HG03039 (cell line): ENCODE data around the gene MARVELD1.
"Not testable (repeated sequence)": the region's sequence is repeated elsewhere in the genome, so short reads cannot be mapped to it uniquely, and the experiment has no call there.

Source experiments
- ATAC-seq: cut with Tn5 transposase; IDR thresholded peaks from one replicate; pipeline ENCODE4 v1.9.1; 2021; ENCODE audit warnings: mild to moderate bottlenecking, moderate library complexity; ENCODE audit not compliant: unreplicated experiment

Gene MARVELD1

DNA sequence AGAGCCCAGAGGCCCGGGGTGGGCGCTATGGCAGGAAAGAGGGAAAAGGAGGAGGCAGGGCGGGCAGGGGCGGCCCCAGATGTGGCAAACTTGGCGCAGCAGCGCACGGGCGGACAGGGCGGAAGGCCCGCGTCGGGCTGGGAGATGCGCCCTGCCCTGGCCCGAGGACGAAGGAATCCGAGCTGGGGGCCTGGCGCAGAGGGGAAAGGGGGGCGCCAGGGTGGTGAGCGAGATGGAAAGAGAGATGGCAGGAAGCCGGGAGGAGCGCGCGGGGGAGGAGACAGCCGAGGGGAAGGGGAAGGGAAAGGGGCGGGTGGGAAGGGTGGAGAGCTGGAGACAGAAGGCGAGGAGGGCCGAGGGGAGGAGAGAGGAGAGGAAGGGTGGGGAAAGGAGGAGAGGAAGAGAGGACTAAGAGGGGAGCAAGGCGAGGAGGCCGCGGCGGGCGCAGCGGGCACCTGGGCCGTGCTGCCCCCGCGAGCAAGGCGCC lies at the start of gene MARVELD1:
Gene MARVELD1, plus strand, starts transcription at position 392 of the 487 bp plus-strand sequence. CDS start 147 bp downstream, outside the sequence.
- ATAC-seq: no peak

- no peak for ATAC-seq
These were observed 49.2 kb upstream of the MARVELD1 start for GRCh38 chr10:97664282-97664850.

DNA sequence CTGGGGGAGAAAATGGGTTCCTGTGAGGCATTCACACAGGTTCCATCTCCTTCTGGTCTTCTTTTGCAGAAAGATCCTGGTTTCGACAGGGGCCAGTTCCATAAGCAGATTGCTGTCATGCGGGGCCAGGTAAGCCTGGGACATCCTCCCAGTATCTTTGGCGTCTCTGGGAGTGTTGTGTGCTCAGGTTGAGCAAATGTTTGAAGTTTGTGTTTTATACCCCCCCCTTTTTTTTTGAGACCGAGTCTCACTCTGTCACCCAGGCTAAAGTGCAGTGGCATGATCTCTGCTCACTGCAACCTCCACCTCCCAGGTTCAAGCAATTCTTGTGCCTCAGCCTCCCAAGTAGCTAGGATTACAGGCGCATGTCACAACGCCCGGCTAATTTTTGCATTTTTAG lies 46.5 kb upstream of the MARVELD1 start:
- no peak for ATAC-seq

GRCh38 chr10:97667463-97667862 lies 46.1 kb upstream of the MARVELD1 start:
- no peak for ATAC-seq

GRCh38 chr10:97669571-97669970 lies 44.0 kb upstream of the MARVELD1 start:
- no peak for ATAC-seq

- ATAC-seq: no peak
These were observed 39.6 kb upstream of the MARVELD1 start for GRCh38 chr10:97673736-97674525.

DNA sequence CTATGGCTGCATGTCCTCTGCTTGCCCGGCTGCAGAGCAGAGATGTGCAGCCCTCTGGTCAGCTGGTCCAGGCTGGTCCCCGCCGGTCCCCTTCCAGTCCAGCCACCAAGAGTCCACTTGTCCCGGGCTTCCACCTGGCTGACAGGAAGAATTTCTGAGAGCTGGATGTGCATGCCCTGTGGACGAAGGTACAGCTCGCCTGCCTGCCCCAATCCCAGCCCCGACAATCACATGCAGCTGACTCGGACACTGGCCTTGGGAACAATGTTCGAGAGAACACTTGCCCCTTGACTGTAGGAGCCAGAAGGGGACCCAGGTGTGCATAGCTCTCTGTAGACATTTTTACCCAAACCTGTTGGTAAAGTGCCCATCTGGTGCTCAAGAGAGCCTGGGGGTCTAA lies 38.3 kb upstream of the MARVELD1 start:
- ATAC-seq: no peak

- no peak for ATAC-seq
These were observed 36.6 kb upstream of the MARVELD1 start for GRCh38 chr10:97676770-97677581.

DNA sequence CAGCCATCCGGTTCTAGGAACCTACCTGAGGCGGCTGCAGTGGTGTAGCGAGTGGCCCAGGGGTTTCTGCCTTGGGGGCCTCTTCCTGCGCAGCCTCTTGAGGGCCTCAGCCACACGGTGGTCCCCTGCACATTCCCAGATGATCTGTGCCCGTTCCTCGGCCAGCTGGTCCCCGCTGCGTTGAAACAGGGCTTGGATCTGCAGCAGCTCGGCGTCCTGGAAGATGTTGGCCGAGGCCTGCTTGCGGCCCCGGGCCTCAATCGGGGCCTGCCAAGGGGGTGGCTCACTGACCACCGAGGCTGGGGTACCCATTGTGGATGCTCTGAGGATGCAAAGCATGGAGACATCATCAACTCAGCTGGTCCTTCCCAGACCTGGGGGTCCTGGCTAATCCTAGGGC lies 33.9 kb upstream of the MARVELD1 start:
- ATAC-seq: no peak

- ATAC-seq: no peak
These were observed 31.5 kb upstream of the MARVELD1 start for GRCh38 chr10:97682042-97682441.

GRCh38 chr10:97683556-97684367 lies 29.8 kb upstream of the MARVELD1 start:
- no peak for ATAC-seq

GRCh38 chr10:97684368-97684713 lies 29.2 kb upstream of the MARVELD1 start:
- not testable (repeated sequence) for ATAC-seq

- no peak for ATAC-seq
These were observed 28.6 kb upstream of the MARVELD1 start for GRCh38 chr10:97684866-97685394.

DNA sequence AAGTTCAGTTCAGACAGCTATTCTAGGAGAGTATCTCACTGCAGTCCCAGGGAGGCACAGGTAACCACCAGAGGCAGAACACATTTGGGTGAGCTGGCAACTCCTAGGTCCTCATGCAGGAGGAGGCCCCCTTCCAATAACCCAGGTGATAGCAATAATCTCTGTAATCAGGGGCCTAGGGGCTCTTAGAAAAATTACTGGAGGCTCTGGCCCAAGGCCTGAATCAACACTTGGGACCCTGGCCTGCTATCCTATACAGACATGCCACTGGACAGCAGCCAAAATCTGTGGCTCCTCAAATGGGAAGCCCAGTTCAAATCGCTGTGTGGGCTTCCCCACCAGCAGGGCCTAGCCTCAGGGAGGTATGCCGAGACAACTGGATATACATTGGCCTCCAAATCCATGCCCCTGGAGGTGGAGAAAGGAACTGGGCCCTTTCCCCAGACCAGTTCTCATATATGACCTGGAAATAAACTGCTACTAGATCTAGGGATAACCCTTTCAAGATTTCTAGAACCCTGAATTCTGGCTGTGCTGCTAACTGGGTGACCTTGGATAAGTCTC lies 28.1 kb upstream of the MARVELD1 start:
- no peak for ATAC-seq

DNA sequence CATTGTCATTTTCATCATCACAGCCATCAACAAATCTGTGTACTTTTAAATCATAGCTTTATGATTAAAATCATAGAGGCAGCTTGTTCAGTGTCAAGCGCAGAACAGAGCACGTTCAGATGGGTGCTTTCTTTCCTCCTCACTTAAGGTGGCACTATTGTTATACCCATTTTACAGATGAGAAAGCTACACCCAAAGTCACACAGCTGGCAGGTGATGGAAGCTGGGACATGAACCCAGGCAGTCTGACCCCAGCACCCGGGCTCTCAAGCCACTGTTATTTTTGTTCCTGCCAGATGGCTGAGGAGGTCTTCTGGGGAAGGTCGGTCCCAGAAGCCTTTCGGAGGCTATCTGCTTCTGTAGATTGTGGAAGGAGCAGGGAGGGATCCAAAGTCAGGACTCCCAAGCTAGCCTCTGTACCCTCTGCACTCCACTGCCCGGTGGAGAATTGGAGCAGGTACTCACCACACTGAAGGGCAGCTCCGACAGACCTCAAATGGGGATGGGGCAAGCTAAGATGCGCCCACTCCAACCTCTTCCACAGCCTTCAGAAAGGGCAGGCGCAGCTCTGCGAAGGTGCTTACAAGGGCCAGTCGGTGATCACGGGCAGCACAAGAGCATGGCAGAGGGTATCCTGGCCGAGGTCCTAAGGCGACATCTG lies 27.1 kb upstream of the MARVELD1 start:
- no peak for ATAC-seq

DNA sequence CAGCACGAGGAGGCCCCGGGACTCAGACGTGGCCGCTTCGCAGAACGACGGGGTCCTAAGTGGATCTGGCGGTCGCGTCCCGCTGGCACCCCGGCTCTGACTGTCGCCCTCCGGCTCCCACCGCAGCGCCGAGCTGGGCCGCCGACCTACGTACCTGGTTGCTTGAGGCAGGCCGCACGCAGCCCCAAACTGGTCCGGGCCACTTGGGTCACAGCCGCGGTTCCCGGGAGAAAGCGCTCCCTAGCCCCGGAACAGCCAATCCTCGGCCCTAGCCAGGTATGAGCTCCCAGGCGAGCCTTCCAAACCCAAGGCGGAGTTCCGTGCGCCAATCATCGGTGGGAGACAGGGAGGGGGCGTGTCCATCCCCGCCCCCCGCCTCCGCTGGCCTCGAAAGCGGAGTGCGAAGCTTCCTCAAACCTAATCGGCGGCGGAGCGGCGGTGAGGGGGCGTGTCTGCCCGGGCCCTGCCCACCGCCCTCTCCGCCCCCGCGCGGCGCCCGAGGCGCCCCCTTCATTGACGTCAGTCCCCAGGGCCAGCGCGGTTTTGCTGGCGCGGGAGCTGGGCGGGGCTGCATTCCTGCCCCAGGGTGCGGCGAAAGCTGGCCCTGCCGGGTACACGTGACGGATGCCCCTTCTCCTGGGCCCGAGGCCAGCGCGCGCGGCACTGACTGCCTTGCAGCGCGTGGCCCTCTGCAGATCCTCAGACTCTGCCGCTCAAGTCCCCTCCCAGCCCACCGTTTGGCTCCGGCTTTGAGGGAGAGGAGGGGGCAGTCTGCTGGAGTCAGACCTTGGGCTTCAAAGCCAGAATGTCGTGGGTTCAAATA lies 26.4 kb upstream of the MARVELD1 start, which contains the start of gene AVPI1:
Gene AVPI1, minus strand, starts transcription at position 280 of the 823 bp plus-strand sequence. CDS start 7,336 bp downstream, outside the sequence.
- ATAC-seq: peak; percentile 91

DNA sequence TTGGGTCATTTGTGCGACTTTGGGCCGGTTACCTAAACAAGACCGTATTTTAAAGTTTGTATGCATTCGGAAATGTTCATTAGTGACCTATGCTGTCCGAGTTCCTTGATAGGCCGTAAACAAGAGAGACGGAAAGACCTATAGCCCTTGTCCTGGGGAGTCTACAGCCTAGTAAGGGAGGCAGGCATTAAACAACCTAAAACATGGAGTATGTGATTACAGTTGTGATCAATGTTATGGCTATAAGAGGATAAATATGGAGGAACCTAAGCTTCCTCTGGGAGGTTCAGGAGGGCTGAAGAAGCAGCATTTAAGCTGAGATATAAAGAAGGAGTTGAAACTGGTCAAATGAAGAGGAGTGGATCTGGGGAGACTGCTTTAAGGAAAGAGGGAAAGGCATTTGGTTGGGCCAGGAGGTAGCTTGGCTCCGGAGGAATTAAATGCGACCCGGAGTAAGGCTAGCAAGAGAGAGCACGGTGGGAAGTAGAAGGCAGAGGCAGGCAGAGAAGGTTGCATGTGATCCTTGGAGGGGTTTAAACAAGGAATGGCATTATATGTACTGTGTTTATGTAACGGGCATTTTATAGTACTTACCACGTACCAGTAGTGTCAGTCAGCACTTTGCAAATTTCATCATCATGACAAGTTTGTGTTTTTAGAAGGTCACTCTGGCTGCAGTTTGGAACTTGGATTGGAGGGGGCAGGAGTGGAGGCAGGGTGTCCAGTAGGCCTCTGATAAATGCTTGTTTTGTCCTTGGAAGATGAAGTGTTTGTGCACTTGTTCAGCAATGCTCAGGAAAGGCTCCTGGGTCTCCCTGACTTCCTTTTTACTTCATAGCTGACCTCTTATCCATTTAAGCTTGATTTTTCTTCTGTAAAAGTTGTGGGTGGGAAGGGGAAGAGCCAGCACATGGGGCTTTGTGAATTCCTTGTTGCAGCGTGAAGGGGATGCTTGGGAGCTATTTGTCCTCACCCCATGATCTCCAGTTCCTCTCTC lies 25.4 kb upstream of the MARVELD1 start:
- ATAC-seq: no peak
